HG03521 (cell line): ENCODE data around the gene HASPIN.

Source experiments
- ATAC-seq: cut with Tn5 transposase; IDR thresholded peaks from one replicate; pipeline ENCODE4 v1.9.1; 2021; ENCODE audit warnings: mild to moderate bottlenecking, moderate library complexity; ENCODE audit not compliant: unreplicated experiment

HASPIN gene

DNA sequence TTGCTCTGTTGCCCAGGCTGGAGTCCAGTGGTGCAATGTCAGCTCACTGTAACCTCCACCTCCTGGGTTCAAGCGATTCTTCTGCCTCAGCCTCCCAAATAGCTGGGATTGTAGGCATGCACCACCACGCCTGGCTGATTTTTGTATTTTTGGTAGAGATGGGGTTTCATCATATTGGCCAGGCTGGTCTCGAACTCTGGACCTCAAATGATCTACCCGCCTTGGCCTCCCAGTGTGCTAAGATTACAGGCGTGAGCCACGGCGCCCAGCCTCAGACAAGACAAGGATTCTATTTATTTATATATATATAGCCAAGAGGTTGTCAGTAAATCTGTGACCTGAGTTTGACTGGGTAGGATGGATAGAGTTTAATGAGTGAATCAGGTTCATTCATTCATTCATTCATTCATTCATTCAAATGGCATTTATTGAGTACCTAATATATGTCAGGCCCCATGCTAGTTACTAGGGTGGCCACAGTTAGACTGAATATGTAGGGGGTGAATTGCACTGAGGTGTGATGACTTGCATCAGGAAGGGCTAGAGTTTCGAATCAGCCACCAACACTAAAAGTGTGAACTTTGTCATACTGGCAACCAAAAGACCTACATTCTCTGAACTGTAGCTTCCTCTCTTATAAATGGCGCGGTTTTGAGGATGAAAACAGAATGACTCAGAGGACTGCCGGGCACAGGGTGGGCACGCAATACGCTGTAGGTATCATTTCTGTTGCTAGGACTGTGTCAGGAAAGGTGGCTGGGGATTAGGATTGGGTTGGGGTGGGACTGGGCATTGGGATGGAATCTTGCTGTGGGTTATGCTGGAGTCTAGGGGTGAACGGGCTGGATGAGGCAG, 39.4 kb downstream of the HASPIN start:
- ATAC-seq: peak; percentile 63

DNA sequence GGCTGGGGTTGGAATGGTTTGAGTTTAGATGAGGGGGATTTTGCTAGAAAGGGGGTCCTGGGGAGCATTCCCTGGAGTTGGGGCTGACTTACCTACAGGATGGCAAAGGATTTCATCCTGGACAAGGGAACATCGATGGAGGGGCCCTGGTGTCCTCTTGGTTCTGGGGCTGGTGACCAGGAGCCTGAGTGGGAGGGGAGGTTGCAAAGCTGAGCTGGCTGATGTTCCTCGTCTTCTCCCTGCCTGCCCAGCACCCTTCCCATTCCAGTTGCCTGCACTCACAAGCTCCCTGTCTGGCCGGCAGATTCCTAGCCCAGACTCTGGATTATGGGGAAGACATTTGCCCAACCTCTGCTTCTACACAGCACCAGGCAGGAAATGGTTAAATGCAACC, 40.1 kb downstream of the HASPIN start:
- no peak for ATAC-seq

- ATAC-seq: no peak
These were observed 42.3 kb downstream of the HASPIN start for GRCh38 chr17:3765981-3766380.

DNA sequence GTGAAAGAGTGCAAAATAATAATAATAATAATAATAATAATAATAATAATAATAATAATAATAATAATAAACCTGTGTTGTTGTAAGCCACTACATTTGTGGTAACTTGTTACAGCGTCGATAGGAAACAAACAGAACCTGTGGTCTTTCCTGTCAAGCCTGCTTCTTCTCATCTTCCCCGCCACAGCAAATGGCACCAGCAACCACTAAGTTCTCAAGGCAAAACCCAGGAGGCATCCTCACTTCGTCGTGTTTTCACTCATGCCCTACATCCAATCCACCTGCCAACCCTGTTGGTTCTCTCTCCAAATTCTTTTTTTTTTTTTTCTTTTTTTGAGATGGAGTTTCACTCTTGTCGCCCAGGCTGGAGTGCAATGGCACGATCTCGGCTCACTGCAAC, 43.1 kb downstream of the HASPIN start:
- no peak for ATAC-seq

- no peak for ATAC-seq
These were observed 44.6 kb downstream of the HASPIN start for GRCh38 chr17:3768341-3768740.

DNA sequence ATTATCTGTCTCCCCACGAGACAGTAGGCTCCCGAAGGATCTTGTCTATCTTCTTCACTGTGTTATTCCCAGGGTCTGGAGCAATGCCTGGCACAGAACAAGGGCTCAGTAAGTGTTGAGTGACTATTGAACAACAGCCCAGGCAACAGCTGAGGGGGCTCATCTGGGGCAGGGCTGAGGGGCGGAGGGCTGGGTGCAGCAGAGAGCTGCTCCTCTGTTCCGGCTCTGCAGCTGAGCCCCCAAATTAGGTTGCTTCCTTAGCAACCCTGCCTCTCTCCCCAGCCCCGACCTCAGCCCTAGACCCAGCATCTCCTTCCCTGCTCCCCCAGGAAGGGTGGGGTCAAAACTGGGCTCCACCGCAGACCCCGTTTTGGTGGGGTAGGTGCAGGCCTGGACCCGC, 45.1 kb downstream of the HASPIN start:
- ATAC-seq: no peak

DNA sequence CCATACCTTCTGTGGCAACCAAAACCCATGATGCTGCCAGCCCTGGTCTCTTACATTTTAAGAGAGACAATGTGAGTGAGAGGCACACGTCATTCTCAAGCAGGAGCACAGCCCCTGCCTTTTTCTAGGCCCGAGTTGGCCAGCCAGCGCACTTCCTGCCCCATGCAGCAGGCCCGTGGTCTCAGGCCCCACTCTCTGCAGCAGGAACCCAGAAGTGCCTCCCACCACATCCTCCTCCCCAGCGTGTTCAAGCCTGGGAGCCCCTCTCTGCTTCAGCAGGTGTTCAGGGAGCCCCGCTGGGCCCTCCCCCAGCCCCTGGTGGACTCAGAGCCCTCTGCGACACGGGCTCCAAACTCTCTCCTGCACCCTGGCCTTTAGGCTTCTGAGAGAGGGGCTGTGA, 46.8 kb downstream of the HASPIN start:
- ATAC-seq: no peak

DNA sequence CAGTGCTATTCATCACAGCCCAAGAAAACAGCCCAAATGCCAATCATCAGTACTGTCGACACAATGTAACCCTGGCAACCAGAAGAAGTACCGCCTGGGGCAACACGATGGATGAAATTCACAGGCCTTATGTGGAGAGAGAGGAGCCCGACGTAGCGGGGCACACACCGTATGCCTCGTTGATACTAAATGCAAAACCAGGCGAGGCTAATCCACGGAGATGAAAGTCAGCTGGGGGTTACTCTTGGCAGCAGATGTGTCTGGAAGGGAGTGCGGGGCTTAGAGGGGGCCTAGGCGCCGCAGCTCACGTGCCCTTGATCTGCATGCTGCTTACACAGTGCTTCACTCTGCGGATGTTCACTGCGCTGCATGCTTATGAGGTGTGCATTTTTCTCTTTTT, 47.4 kb downstream of the HASPIN start:
- no peak for ATAC-seq

DNA sequence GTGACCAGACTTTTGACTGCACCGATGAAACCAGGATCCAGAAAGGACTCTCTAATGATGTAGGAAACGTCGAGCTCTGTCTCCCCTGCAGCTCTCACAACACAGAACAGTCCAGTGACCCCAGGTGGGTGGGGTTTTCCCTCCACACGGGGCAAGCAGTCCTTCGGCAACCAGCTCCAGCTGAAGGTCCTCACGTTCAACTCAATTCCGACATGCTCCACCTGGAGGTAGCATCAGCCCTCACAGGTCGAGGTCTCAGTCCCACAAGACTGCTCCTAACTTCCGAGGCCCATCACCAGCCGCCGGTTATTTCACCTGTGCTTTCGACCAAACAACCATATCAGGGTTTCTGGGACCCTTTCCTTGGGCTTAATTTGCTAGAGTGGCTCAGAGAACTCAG, 49.1 kb downstream of the HASPIN start:
- ATAC-seq: no peak

GRCh38 chr17:3773511-3773910, 49.8 kb downstream of the HASPIN start:
- ATAC-seq: no peak

DNA sequence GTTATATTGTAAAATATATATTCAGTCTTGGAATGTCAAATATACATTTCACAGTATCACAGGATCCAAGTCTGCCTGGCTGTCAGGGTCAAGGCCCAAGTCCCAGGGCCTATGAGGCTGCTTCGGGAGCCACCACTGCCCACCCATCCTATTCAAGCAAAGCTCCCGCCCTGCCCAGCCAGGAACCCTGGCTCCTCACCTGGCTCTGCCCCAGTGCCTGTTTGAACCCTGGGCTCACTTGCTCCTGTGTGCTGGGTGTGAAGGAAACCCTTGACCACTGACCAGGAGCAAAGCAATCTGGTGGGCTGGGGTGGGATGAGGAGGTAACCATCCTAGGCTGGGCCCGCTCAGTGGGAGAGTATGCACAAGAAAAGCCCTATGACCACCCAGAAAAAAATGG, 50.3 kb downstream of the HASPIN start:
- no peak for ATAC-seq
